ENCODE results near the gene EXD3.

EXD3 gene

DNA sequence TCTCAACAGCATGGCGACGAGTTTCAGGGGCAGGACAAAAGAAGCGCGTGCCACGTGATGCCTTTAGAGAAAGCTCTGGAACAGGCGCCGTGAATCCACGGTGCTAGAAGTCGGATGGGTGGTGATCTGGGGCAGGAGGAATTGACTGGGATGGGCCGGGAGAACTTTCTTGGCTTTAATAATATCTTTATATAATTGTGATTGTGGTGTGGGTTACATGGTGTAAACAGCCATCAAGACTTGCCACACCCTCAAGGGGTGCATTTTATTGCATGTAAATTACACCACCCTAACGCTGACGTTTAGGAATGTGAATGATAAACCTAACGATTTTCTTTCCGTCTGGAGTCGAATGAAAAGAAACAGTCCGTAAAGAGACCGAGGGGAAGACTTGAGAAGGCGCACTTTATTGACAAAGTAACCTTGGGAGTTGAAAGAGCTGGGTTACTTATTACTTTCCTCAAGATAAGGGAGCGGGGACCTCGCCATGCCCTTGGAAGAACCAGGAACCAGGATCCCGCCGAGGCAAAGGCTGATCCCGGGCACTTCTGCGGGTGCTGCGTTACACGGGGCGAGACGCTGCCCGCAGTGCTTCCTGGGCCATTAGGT, 129.4 kb downstream of the EXD3 start:
- H3K4me1 Mint-ChIP-seq, result peaks cover 9% of the 10 kb centered on the region
- H3K4me3 Mint-ChIP-seq, result no peak overlapping the region
- H3K36me3 Mint-ChIP-seq, result no peaks in the 10 kb centered on the region
- H3K27ac Mint-ChIP-seq, result no peak overlapping the region
- DNase-seq (ENCODE audit: low spot score in 2 of 2) (no peak), ATAC-seq (ENCODE audit: low read depth) (no peak)
- no peaks in the 10 kb centered on the region for H3K9me3 Mint-ChIP-seq
- H3K27me3 Mint-ChIP-seq, result peaks cover 7% of the 10 kb centered on the region

DNA sequence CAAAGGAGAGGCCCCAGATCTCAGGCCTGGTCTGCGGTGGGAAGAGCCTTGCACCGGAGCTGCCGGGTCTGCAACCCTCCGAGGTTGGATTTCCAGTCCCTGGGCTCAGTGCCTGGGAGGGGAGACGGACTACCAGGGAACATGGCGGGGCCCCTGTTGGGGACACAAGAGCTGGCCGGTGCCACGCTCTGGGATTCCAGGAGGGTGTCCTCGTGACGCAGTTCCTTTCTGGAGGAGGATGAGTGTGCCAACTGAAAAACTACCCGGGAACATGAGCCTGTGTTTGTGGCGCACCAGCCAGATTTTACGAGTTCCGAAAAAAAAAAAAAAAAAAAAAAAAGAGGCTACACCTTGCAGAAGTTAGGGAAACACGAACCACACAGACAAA, 129.9 kb downstream of the EXD3 start:
- no peaks in the 10 kb centered on the region for H3K9me3 Mint-ChIP-seq
- peaks cover 7% of the 10 kb centered on the region for H3K27me3 Mint-ChIP-seq
- no peak overlapping the region for H3K27ac Mint-ChIP-seq
- H3K36me3 Mint-ChIP-seq, result no peaks in the 10 kb centered on the region
- H3K4me3 Mint-ChIP-seq, result no peak overlapping the region
- ATAC-seq (ENCODE audit: low read depth) (no peak), DNase-seq (ENCODE audit: low spot score in 2 of 2) (no peak)
- H3K4me1 Mint-ChIP-seq, result peaks cover 9% of the 10 kb centered on the region

DNA sequence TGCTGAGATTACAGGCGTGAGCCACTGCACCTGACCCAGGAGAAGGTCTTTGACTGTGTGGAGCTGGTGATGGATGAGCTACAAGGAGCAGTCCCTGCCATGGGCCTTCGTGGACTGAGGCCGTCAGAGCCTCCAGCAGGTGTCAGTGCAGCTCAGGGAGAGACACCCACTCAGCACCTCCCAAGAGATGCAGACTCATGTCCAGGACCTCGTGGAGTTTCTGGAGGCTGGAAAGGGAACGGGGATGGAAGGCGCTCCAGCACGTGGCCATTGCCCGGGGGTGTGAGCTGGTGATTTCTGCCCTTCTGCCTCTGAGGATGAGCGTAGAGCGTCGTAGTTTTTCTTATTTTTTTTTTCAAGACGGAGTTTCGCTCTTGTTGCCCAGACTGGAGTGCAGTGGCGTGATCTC, 136.0 kb downstream of the EXD3 start:
- ATAC-seq (ENCODE audit: low read depth) (peak; percentile 14), DNase-seq (ENCODE audit: low spot score in 2 of 2) (no peak)
- H3K9me3 Mint-ChIP-seq, result no peaks in the 10 kb centered on the region
- H3K36me3 Mint-ChIP-seq, result peaks cover 8% of the 10 kb centered on the region
- peaks cover 16% of the 10 kb centered on the region for H3K4me1 Mint-ChIP-seq
- peak overlapping the region; percentile 58 for H3K4me3 Mint-ChIP-seq
- peak overlapping the region; percentile 71 for H3K27ac Mint-ChIP-seq
- H3K27me3 Mint-ChIP-seq, result no peaks in the 10 kb centered on the region

DNA sequence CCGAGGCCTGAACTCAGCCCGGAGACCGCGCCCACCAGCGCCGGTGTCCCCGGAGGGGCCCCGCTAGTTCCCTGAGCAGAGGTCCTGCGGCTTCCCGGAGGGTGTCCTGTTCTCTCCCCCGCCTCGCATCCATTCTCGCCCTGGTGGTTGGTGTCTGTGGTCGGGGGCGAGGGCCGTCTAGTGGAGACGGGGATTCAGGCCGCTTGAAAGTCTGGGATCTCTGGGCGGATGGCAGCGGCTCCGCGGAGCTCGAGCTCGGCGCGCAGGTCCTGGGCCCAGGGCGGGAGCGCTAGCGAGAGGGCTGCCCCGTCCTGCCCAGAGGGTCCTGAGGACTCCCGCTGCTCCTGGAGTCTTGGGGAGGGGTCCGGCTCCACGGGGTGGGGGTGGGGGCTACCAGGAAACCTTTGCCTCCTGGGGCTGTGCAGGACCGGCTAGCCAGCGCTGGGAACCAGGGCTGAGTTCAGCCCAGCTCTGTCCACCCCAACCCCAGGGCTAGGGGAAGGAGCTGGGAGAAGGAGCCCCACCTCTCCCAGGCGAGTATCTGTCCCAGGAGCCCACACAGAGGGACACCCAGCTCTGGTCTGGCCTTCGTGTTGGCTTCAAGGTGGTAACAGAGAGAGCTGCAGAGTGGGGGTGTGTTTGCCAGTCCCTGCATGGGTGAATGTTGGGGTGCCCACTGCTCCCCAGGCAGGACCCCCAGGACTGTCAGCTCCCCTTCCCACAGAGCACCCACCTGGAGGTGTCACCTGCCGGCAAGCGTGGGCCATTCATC, 141.4 kb downstream of the EXD3 start:
- no peaks in the 10 kb centered on the region for H3K27me3 Mint-ChIP-seq
- ATAC-seq (ENCODE audit: low read depth) (no peak), DNase-seq (ENCODE audit: low spot score in 2 of 2) (no peak)
- no peaks in the 10 kb centered on the region for H3K9me3 Mint-ChIP-seq
- H3K4me1 Mint-ChIP-seq, result peaks cover 20% of the 10 kb centered on the region
- H3K36me3 Mint-ChIP-seq, result peaks cover 4% of the 10 kb centered on the region
- H3K4me3 Mint-ChIP-seq, result no peak overlapping the region
- H3K27ac Mint-ChIP-seq, result peak overlapping the region; percentile 94

DNA sequence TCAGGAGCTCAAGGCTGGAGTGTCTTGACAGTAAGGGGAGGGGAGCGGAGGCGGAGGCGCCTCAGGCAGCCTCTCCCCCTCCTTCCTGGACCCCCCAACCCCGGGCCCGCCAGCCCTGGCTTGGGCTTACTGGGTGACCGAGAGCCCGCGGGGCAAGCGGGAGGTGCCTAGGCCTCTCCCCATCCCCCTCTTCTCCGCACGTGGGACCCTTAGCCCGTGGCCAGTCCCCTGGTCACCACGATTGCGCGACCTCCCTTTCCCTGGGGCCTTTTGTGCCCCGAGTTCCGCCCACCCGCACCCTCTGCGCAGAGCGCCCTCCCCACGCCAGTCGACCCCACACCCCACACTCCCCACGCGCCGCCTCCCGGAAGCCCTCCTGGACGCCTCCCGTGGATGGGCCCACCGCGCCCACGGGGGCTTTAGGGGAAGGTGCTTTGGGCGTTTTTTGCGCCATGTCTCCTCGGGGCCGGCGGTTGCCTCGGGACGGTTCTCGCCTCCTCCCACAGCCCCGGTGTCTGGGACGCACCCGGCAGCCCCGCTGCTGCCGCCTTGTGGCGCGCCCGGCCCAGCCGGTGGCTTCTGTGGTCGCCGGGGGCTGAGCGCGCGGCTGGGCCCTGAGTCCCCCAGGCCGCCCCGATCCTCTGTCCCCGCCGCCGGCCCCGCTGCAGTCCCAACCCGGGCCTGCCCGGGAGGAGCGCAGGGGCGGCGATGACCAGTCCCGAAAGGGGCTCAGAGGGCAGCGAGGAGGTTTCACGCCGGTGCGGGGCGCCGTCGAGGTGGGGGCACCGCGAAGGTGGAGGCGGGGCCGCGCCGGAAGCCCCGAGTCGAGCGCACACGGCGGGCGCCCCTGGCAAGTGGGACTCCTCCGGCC, 142.3 kb downstream of the EXD3 start:
- H3K4me3 Mint-ChIP-seq, result no peak overlapping the region

DNA sequence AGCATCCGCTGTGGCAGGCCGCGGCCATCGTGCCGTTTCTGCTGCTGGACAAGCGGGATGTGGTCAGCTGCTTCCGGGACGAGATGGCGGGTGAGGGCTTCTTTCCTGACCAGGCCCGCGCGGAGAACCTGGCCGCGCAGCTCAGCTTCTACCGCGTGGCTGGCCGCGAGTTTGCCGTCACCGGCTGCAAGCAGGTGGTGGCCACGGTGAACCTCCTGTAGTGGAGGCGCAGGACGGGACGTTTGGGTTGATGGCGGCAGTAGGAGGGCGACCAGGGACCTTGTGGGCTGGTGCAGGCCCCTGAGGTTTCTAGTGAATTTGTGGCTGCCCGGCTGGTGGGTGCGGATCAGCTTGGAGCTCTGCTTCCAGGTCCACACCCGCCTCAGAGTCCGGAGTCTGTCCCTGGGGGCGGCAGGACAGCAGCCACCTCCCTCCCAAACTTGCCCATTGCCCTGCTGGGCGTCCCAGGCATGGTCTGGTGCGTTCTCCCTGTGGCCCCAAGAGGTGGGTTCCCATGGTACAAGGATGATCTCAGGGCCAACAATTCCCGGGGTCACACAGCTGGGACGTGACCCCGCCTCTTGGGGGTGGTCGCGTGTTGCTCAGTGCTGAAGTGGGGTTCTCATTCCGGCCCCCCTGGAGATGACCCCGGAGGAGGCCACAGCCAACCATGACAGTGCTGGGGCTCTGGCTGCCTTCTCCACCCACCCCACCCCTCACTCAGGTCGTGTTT, 143.1 kb downstream of the EXD3 start:
- Mint-ChIP-seq H3K27me3 (no peaks in the 10 kb centered on the region), H3K36me3 (peaks cover 2% of the 10 kb centered on the region), H3K27ac (no peak overlapping the region), H3K4me3 (peak overlapping the region; percentile 27), H3K9me3 (no peaks in the 10 kb centered on the region), H3K4me1 (peaks cover 25% of the 10 kb centered on the region)
- DNase-seq (ENCODE audit: low spot score in 2 of 2), result no peak
- no peak for ATAC-seq (ENCODE audit: low read depth)

More for the DNA sequence above, 142.3 kb downstream of the EXD3 start:
- no peak for DNase-seq (ENCODE audit: low spot score in 2 of 2)
- ATAC-seq (ENCODE audit: low read depth), result peak; percentile 43
- no peak overlapping the region for H3K27ac Mint-ChIP-seq
- peaks cover 4% of the 10 kb centered on the region for H3K36me3 Mint-ChIP-seq
- H3K4me1 Mint-ChIP-seq, result peaks cover 21% of the 10 kb centered on the region
- H3K9me3 Mint-ChIP-seq, result no peaks in the 10 kb centered on the region
- no peaks in the 10 kb centered on the region for H3K27me3 Mint-ChIP-seq

DNA sequence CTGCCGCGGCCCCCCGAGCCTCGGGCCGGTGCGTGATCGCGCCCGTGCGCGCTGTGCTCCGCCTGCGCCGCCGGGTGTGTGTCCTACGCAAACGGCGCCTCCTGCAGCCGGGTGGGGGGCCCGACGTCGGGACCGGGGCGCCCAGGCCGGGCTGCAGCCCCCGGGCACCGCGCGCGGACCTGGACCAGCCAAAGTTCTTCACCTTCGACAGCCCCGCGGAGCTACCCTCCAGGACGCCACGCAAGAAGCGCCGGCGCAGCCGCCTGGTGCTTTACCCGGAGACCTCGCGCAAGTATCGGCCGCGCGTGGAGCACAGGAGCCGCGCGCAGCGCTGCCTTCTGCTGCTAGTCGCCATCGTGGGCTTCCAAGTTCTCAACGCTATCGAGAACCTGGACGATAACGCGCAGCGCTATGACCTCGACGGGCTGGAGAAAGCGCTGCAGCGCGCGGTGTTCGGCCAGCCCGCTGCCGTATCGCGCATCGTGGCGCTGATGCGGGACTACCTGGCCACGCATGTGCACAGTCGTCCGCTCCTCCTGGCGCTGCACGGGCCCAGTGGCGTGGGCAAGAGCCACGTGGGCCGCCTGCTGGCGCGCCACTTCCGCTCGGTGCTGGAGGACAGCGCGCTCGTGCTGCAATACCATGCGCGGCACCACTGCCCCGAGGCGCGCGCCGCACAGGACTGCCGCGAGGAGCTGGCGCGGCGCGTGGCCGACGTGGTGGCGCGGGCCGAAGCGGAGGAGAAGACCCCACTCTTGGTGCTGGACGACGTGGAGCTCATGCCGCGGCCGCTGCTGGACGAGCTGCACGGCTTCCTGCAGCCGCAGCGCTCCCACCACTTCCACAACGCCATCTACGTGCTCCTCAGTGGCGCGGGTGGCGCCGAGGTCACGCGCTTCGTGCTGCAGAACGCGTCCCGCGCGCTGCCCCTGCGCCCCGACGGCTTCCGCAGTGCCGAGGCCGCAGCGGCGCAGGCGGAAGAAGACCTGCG, 143.9 kb downstream of the EXD3 start:
- H3K27ac Mint-ChIP-seq, result no peak overlapping the region
- no peaks in the 10 kb centered on the region for H3K27me3 Mint-ChIP-seq
- no peaks in the 10 kb centered on the region for H3K9me3 Mint-ChIP-seq
- H3K4me3 Mint-ChIP-seq, result no peak overlapping the region
- DNase-seq (ENCODE audit: low spot score in 2 of 2) (no peak), ATAC-seq (ENCODE audit: low read depth) (no peak)
- peaks cover 2% of the 10 kb centered on the region for H3K36me3 Mint-ChIP-seq
- peaks cover 30% of the 10 kb centered on the region for H3K4me1 Mint-ChIP-seq

DNA sequence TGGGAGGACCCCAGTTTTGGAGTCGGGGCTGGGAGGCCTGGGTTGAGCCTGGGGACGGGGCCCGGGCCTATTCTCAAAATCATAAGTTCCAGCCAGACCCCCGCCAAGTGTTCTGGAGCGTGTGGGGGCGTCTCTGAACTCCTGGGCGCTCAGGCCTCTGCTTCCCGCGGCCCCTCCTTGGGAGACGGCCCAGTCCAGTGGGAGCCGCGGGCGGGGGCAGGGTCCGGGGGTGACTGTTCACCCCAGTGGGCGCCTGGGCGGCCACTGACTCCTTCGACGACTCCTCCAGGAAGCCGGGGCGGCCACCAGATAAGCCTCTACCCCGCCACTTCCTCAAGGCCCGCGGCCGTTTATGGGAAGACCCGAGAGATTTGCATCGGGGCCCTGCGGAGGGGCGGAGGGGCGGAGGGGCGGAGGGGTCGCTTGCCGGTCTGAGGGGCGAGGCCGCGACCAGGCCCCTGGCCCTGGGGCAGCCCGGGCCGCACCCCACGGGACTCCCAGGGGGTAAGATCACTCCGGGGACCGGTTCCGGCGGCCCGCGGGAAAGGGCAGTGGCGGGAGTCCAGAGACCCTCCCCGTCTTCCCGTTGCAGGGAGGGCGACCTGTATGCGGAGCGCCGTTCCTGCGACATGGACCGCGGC, 144.8 kb downstream of the EXD3 start:
- no peaks in the 10 kb centered on the region for H3K9me3 Mint-ChIP-seq
- peak overlapping the region; percentile 94 for H3K4me3 Mint-ChIP-seq
- peaks cover 2% of the 10 kb centered on the region for H3K36me3 Mint-ChIP-seq
- no peak for DNase-seq (ENCODE audit: low spot score in 2 of 2)
- ATAC-seq (ENCODE audit: low read depth), result peak; percentile 14
- peaks cover 30% of the 10 kb centered on the region for H3K4me1 Mint-ChIP-seq
- H3K27me3 Mint-ChIP-seq, result no peaks in the 10 kb centered on the region
- H3K27ac Mint-ChIP-seq, result peak overlapping the region; percentile 86

DNA sequence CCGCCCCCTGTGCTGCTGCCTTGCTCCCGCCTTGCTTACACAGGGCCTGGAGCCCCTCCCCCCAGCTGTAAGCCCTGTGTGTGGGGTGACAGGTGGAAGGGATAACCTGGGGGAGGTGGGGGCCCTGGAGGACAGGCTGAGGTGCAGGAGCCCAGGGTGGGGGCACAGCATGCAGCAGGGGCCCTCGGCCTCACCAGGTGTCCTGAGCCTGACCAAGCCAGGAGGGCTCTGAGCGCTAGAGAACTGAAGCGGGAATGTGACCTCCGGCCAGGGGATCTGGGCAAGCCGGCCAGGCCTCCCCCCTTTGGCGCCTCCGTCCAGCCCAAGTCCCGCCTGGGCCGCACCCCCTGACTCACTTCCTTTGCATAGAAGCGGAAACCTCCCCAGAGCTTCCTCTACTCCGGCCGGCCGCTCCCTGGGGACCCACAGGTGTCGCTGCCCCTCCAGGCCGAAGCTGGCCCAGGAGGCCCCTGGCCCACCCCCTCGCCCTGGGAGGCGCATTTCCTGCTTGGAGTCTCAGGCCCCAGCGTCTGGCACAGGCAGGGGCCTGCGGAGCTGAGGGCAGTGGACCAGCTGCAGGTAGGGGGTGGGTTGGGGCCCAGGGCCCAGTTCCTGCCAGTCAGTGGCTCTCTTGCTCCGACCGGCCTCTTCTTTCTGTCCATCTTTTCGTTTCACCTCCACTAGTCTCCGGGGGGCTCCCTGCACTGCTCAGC, 145.5 kb downstream of the EXD3 start, which contains the start of gene TOR4A:
TOR4A (plus strand) TSS at position 398 of the 713 bp plus-strand sequence. CDS start 964 bp downstream, outside the sequence.
- ATAC-seq (ENCODE audit: low read depth) (peak; percentile 54), DNase-seq (ENCODE audit: low spot score in 2 of 2) (no peak)
- Mint-ChIP-seq H3K4me1 (peaks cover 28% of the 10 kb centered on the region), H3K27ac (peak within 1 kb of the TSS; percentile 86), H3K36me3 (peaks cover under 1% of the 10 kb centered on the region), H3K9me3 (no peaks in the 10 kb centered on the region), H3K4me3 (peak within 1 kb of the TSS; percentile 94), H3K27me3 (no peaks in the 10 kb centered on the region)

DNA sequence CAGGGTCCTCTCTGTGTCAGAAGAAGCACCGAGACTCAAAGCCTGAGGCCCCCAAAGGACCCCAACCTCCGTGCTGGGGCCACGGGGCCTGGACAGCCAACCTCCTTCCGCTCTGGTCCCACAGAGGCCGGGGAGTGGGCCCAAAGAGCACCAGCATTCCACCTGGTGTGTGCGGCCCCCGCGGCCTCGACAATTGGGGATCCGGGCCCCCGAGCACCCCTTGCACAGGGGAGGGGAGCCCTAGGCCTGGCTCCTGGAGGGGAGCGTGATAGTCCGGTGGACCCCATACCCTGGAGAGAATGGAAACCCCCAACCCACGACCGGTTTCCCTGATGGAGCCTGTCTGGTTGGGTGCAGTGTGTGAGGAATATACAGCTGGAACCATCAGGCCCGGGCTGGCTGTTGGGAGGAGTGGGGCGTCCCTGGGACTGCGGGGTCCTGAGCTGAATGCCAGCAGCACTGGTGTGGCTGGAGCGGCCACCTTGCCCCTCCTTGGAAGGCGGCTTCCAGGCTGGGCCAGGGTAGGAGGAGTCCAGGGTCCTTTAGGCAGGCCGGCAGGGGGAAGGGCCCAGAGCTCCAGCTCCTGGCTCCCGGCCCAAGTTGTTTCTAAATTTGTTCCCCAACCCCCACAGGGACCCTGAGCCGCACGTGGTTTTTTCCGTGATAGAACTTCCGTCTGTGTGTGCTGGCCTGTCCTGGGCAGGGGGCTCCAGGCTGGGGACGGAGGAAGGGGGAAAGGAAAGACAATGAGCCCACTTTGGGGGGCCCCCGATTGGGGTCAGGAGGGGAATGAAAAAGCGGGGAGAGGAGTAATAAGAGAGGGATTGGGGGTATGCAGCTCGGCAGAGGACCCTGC, 146.3 kb downstream of the EXD3 start:
- no peaks in the 10 kb centered on the region for H3K9me3 Mint-ChIP-seq
- peak overlapping the region; percentile 86 for H3K27ac Mint-ChIP-seq
- H3K36me3 Mint-ChIP-seq, result no peaks in the 10 kb centered on the region
- ATAC-seq (ENCODE audit: low read depth) (no peak), DNase-seq (ENCODE audit: low spot score in 2 of 2) (no peak)
- H3K4me1 Mint-ChIP-seq, result peaks cover 23% of the 10 kb centered on the region
- H3K4me3 Mint-ChIP-seq, result peak overlapping the region; percentile 94
- H3K27me3 Mint-ChIP-seq, result no peaks in the 10 kb centered on the region

All from memory B cell (primary cell).